PC-9 (cell line): Measurements from ENCODE around the gene RALGAPA2.

Experiments
- EZH2 ChIP-seq: fragments of 200-600 bp; sonication (generic); IDR thresholded peaks from 2 replicates; pipeline ENCODE4 v1.8.0; 2017; ENCODE audit warnings: antibody characterized with exemption, low read depth
- TF ChIP-seq, protein P1 (sequence below): fragments of 200-600 bp; sonication (generic); conservative IDR thresholded peaks from 2 replicates; pipeline ENCODE4 v1.6.1; 2017; ENCODE audit warnings: mixed run types, antibody characterized with exemption, mild to moderate bottlenecking, moderate library complexity

DNA sequence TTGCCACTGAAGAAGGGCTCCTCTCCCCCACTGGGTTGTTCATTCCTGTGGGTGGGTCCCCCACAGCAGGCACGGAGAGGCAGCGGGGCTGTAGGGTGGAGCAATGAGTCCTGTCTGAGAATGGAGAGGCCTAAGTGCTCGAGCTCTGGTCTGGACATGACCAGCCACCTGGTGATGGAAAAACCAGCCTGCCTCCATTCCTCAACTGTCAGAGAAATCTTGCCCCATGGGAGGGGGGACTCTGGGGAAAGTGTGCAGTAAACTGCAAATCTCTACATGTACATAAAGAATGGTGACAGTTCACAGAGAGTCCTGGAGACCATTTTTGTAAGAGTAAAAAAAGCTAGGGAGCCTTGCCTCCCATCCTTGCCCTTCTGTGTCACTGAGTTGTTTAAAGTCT is 310.5 kb downstream of the RALGAPA2 start:
- TF ChIP-seq, protein P1, sequence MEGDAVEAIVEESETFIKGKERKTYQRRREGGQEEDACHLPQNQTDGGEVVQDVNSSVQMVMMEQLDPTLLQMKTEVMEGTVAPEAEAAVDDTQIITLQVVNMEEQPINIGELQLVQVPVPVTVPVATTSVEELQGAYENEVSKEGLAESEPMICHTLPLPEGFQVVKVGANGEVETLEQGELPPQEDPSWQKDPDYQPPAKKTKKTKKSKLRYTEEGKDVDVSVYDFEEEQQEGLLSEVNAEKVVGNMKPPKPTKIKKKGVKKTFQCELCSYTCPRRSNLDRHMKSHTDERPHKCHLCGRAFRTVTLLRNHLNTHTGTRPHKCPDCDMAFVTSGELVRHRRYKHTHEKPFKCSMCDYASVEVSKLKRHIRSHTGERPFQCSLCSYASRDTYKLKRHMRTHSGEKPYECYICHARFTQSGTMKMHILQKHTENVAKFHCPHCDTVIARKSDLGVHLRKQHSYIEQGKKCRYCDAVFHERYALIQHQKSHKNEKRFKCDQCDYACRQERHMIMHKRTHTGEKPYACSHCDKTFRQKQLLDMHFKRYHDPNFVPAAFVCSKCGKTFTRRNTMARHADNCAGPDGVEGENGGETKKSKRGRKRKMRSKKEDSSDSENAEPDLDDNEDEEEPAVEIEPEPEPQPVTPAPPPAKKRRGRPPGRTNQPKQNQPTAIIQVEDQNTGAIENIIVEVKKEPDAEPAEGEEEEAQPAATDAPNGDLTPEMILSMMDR: no peak
- no peak for TF ChIP-seq EZH2
